Tibial nerve (tissue), 4 donors: ENCODE measurements around the gene NFATC2.

Experiments
- EP300 ChIP-seq, 2 donors: sonication (generic); formaldehyde crosslinking; IDR thresholded peaks; one replicate each; pipeline ENCODE4 v1.6.1; 2017; ENCODE audit warnings: antibody characterized with exemption in 2 of 2, mild to moderate bottlenecking in 1 of 2
- POLR2A ChIP-seq, 2 donors: fragments of 450-650 bp; IDR thresholded peaks; one replicate each; pipeline ENCODE4 v1.6.1; 2017; ENCODE audit warnings: antibody characterized with exemption in 2 of 2, mild to moderate bottlenecking in 2 of 2, moderate library complexity in 2 of 2
- TF ChIP-seq, protein P1 (sequence below), 5 experiments: fragments of 200-600 bp in 3 of 5; fragments of 450-650 bp in 2 of 5; sonication (generic) in 3 of 5; IDR thresholded peaks; one replicate each; pipeline ENCODE4 v1.5.1; 2016 to 2019; ENCODE audit warnings: antibody characterized with exemption in 5 of 5, mild to moderate bottlenecking in 3 of 5, moderate library complexity in 2 of 5

DNA sequence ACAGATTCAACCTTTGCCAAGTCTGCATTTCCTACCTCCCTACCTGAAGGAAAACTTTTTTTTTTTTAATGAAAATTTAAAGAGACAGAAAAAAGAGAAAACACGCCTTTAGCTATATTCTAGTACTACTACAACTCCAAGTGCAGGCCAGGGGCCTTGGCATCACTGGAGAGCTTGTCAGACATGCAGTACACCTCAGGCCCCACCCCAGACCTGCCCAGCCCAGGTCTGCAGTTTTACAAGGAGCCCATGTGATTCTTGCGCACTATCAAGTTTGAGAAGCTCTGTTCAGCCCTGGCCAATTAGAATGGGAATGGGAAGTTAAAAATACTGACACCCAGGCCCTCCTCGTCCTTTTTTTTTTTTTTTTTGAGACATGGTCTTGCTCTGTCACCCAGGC is 85.0 kb downstream of the NFATC2 start:
- TF ChIP-seq EP300 (IDR thresholded peaks at IDR 0.05) (no peak), POLR2A (IDR thresholded peaks at IDR 0.05) (no peak)
- TF ChIP-seq, protein P1, sequence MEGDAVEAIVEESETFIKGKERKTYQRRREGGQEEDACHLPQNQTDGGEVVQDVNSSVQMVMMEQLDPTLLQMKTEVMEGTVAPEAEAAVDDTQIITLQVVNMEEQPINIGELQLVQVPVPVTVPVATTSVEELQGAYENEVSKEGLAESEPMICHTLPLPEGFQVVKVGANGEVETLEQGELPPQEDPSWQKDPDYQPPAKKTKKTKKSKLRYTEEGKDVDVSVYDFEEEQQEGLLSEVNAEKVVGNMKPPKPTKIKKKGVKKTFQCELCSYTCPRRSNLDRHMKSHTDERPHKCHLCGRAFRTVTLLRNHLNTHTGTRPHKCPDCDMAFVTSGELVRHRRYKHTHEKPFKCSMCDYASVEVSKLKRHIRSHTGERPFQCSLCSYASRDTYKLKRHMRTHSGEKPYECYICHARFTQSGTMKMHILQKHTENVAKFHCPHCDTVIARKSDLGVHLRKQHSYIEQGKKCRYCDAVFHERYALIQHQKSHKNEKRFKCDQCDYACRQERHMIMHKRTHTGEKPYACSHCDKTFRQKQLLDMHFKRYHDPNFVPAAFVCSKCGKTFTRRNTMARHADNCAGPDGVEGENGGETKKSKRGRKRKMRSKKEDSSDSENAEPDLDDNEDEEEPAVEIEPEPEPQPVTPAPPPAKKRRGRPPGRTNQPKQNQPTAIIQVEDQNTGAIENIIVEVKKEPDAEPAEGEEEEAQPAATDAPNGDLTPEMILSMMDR (IDR thresholded peaks at IDR 0.05), result no peak
